ENCODE data around the gene PRELID1.

Gene PRELID1

GRCh38 chr5:177330991-177331842, 27.6 kb downstream of the PRELID1 start:
- Mint-ChIP-seq H3K4me1 (peaks cover 11% of the 10 kb centered on the region), H3K9me3 (no peaks in the 10 kb centered on the region), H3K27me3 (no peaks in the 10 kb centered on the region), H3K4me3 (no peak overlapping the region), H3K27ac (no peak overlapping the region), H3K36me3 (peaks cover 42% of the 10 kb centered on the region)
- CTCF ChIA-PET = interaction anchor here (0.7 to 1.0 kb wide), 2 partner anchors 12 to 73 kb away, joined by 3 read pairs; no protein-coding TSS in a partner anchor
- no peak for DNase-seq

GRCh38 chr5:177332031-177332895, 28.7 kb downstream of the PRELID1 start:
- Mint-ChIP-seq H3K27ac (no peak overlapping the region), H3K4me1 (peaks cover 13% of the 10 kb centered on the region), H3K27me3 (no peaks in the 10 kb centered on the region), H3K4me3 (no peak overlapping the region), H3K36me3 (peaks cover 46% of the 10 kb centered on the region), H3K9me3 (no peaks in the 10 kb centered on the region)
- CTCF ChIA-PET = interaction anchor here (0.7 kb wide), 1 partner anchor 72 kb away, joined by 3 read pairs; no protein-coding TSS in a partner anchor
- DNase-seq = no peak

DNA sequence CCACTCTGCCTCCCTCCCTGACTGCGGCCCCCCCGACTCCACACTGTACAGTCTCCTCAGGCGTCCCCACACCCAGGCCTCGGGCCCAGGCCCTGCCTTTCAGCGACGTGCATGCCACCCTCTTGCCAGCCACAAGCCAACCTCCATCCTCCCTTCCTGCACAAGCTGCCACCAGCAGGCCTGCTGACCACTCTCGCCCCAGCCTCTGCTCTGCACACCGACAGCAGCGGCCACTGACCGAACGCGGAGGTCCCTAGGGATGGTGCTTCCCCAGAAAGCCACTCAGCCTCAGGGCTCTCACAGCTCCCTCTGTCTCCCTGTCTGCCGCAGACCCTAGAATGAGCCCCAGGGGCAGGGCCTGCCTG, 29.3 kb downstream of the PRELID1 start:
- CTCF ChIA-PET = no interaction called here
- H3K27ac Mint-ChIP-seq = no peak overlapping the region
- H3K9me3 Mint-ChIP-seq = no peaks in the 10 kb centered on the region
- no peak for DNase-seq
- H3K4me3 Mint-ChIP-seq = no peak overlapping the region
- H3K4me1 Mint-ChIP-seq = peaks cover 8% of the 10 kb centered on the region
- H3K36me3 Mint-ChIP-seq = peaks cover 50% of the 10 kb centered on the region
- no peaks in the 10 kb centered on the region for H3K27me3 Mint-ChIP-seq

DNA sequence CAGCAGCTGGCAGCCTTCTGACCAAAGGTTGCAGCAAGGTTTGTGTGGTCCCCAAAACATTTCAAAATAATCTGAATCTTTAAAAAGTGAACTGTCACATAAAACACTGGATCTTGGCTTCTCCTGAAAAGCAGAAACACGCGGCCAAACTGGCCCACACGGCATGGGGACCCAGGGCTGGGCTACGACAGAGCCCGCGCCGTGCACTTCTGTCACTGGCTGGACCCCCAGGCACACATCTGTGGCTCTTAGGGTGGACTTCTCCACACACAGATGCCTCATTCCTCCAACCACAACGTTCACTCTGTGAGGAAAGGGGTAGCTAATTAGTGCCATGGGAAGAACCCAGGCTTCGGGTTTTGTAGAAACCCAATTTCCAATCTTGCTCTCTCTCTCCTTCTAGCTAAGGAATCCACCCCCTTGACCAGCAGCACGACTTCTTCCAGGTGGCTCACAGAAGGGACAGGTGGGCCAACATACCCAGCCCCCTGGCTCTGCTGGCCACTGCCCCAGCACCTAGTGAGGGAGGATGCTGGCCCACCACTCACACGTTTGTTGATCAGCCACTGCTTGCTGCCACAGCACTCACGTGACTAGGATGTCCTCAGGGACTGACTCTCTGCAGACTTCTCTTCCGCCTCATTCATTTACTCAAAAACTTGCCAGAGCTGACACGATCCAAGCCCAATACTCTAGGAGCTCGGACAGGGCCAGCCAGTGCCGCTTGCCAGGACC, 30.0 kb downstream of the PRELID1 start:
- H3K4me3 Mint-ChIP-seq = no peak overlapping the region
- no peak for DNase-seq
- H3K27me3 Mint-ChIP-seq = no peaks in the 10 kb centered on the region
- H3K9me3 Mint-ChIP-seq = no peaks in the 10 kb centered on the region
- CTCF ChIA-PET = interaction anchor here (0.9 kb wide), 1 partner anchor 38 kb away, joined by 3 read pairs; no protein-coding TSS in a partner anchor
- peaks cover 4% of the 10 kb centered on the region for H3K4me1 Mint-ChIP-seq
- peaks cover 50% of the 10 kb centered on the region for H3K36me3 Mint-ChIP-seq
- no peak overlapping the region for H3K27ac Mint-ChIP-seq

- CTCF ChIA-PET = interaction anchor here (0.9 kb wide), 1 partner anchor 37 kb away, joined by 3 read pairs; no protein-coding TSS in a partner anchor
- H3K9me3 Mint-ChIP-seq = no peaks in the 10 kb centered on the region
- H3K36me3 Mint-ChIP-seq = peaks cover 53% of the 10 kb centered on the region
- peaks cover 7% of the 10 kb centered on the region for H3K4me1 Mint-ChIP-seq
- no peak overlapping the region for H3K27ac Mint-ChIP-seq
- no peaks in the 10 kb centered on the region for H3K27me3 Mint-ChIP-seq
- no peak for DNase-seq
- no peak overlapping the region for H3K4me3 Mint-ChIP-seq
Measured at GRCh38 chr5:177334155-177334551, 30.6 kb downstream of the PRELID1 start.

- peaks cover 55% of the 10 kb centered on the region for H3K36me3 Mint-ChIP-seq
Measured at GRCh38 chr5:177334781-177335700, 31.4 kb downstream of the PRELID1 start.

GRCh38 chr5:177335701-177336065, 32.1 kb downstream of the PRELID1 start:
- CTCF ChIA-PET = interaction anchor here (0.9 to 1.4 kb wide), 6 partner anchors 11 to 221 kb away, joined by 3 to 5 read pairs (median 4); no protein-coding TSS in a partner anchor
- no peak overlapping the region for H3K27ac Mint-ChIP-seq
- peaks cover 54% of the 10 kb centered on the region for H3K36me3 Mint-ChIP-seq

More at GRCh38 chr5:177334781-177335700, 31.4 kb downstream of the PRELID1 start:
- Mint-ChIP-seq H3K4me3 (no peak overlapping the region), H3K27ac (no peak overlapping the region), H3K9me3 (peaks cover 5% of the 10 kb centered on the region), H3K4me1 (peaks cover 16% of the 10 kb centered on the region), H3K27me3 (no peaks in the 10 kb centered on the region)
- CTCF ChIA-PET = interaction anchor here (0.9 to 1.4 kb wide), 3 partner anchors 16 to 220 kb away, joined by 3 to 4 read pairs (median 4); no protein-coding TSS in a partner anchor
- no peak for DNase-seq

GRCh38 chr5:177336112-177336511, 32.5 kb downstream of the PRELID1 start:
- DNase-seq = peak; percentile 55
- Mint-ChIP-seq H3K4me3 (no peak overlapping the region), H3K27me3 (no peaks in the 10 kb centered on the region), H3K27ac (no peak overlapping the region), H3K9me3 (peaks cover 5% of the 10 kb centered on the region), H3K4me1 (peaks cover 18% of the 10 kb centered on the region), H3K36me3 (peaks cover 54% of the 10 kb centered on the region)
- CTCF ChIA-PET = interaction anchor here (0.9 to 1.4 kb wide), 6 partner anchors 10 to 221 kb away, joined by 3 to 5 read pairs (median 4); no protein-coding TSS in a partner anchor

More at GRCh38 chr5:177335701-177336065, 32.1 kb downstream of the PRELID1 start:
- H3K9me3 Mint-ChIP-seq = peaks cover 5% of the 10 kb centered on the region
- H3K27me3 Mint-ChIP-seq = no peaks in the 10 kb centered on the region
- peaks cover 18% of the 10 kb centered on the region for H3K4me1 Mint-ChIP-seq
- no peak overlapping the region for H3K4me3 Mint-ChIP-seq
- DNase-seq = no peak

DNA sequence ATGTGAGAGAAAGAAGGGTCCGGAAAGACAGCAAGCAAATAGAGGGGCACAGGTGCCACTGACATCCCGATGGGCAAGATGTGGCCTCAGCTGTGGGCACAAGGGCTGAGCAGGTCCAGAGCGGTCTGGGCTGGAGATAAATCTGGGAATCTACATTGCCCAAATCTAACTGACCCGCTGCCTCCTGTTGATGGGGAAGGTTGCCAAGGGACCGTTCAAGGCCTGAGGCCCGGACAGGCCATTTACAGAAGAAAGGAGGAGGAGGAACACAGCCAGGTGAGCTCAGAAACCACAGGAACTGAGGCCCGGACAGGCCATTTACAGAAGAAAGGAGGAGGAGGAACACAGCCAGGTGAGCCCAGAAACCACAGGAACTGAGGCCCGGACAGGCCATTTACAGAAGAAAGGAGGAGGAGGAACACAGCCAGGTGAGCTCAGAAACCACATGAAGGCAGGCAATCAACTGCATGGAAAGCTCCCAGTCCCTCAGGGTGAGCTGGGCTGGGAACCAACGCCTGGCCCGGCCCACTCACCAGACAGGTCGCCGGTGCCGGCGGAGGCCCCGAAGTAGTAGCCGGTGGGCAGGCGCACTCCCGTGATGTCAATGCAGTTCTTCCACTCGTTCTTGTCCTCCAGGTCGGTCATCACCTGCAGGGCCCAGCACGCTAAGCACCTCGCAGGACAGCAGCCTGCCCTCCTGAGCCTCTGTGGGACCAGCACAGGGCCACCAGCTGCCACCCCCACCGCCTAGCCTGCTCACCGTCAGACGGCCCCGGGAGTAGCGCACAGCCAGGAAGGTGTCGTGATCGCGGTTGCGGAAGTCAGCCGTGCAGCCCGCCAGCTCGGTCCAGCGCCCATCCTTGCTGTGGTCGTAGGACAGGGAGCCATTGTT, 33.2 kb downstream of the PRELID1 start:
- peaks cover 56% of the 10 kb centered on the region for H3K36me3 Mint-ChIP-seq
- no peaks in the 10 kb centered on the region for H3K27me3 Mint-ChIP-seq
- H3K4me1 Mint-ChIP-seq = peaks cover 23% of the 10 kb centered on the region
- H3K27ac Mint-ChIP-seq = no peak overlapping the region
- no peak for DNase-seq
- H3K9me3 Mint-ChIP-seq = peaks cover 5% of the 10 kb centered on the region
- no peak overlapping the region for H3K4me3 Mint-ChIP-seq
- CTCF ChIA-PET = interaction anchor here (1.0 to 1.4 kb wide), 4 partner anchors 9 to 222 kb away, joined by 3 to 5 read pairs (median 4); no protein-coding TSS in a partner anchor

DNA sequence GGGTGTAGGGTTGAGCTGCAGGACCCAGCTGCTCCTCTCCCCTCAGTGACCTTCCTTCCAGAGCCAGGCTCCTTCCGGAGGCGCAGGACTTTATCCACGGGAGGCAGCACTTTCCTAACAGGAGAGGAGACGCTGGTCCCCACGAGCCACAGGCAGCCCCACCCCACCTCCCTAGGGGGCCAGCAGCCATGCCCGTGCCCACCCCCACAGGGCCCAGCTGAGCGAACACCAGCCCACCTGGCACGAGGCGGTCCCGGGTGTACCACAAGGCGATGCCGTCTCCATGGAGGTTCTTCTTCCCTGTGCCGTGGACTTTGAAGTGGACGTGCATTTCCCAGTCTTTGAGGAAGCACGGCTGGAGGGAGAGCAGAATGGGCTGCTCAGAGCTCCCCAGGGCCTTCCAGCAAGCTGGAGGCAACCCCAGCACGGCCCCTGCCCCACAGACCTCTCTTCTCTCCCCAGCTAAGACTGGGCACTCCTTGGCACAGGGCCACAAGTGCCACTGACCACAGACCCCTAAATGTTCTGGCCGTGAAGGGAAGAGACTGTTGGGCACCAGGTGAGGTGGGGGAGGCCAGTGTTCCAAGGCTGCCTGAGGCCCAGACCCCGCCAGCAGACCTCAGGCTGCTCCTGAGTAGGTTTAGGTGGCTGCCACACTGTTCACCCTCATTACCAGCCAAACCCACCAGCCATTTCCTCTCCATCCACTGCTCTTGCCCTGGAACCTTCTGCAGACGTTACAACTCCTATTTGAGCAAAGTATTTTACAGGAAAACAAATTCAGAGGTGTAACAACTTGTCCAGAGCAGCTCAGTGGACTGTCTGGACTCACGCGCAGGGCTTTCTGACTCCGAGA, 34.9 kb downstream of the PRELID1 start:
- no peak overlapping the region for H3K27ac Mint-ChIP-seq
- H3K4me3 Mint-ChIP-seq = no peak overlapping the region
- peaks cover 26% of the 10 kb centered on the region for H3K4me1 Mint-ChIP-seq
- H3K27me3 Mint-ChIP-seq = no peaks in the 10 kb centered on the region
- CTCF ChIA-PET = interaction anchor here (0.6 to 1.1 kb wide), 2 partner anchors 20 to 52 kb away, joined by 3 to 4 read pairs; no protein-coding TSS in a partner anchor
- H3K36me3 Mint-ChIP-seq = peaks cover 56% of the 10 kb centered on the region
- DNase-seq = no peak
- H3K9me3 Mint-ChIP-seq = peaks cover 5% of the 10 kb centered on the region

GRCh38 chr5:177339107-177339638, 35.6 kb downstream of the PRELID1 start:
- peaks cover 52% of the 10 kb centered on the region for H3K36me3 Mint-ChIP-seq
- no peak for DNase-seq
- no peak overlapping the region for H3K4me3 Mint-ChIP-seq
- H3K4me1 Mint-ChIP-seq = peaks cover 29% of the 10 kb centered on the region
- CTCF ChIA-PET = interaction anchor here (1.1 kb wide), 1 partner anchor 51 kb away, joined by 4 read pairs; no protein-coding TSS in a partner anchor
- no peak overlapping the region for H3K27ac Mint-ChIP-seq
- H3K27me3 Mint-ChIP-seq = no peaks in the 10 kb centered on the region
- H3K9me3 Mint-ChIP-seq = peaks cover 5% of the 10 kb centered on the region

Measured in activated naive CD4-positive, alpha-beta T cell treated with anti-CD3 and anti-CD28 coated beads, Interleukin-2, amount 10 ng/mL, durations not matched to agents 7 days and 5 days (primary cell).